ENCODE measurements around the gene ERCC4.

The ERCC4 gene

GRCh38 chr16:13915033-13915635 lies 4.8 kb upstream of the ERCC4 start:
- 0 out of 2 replicates have a peak overlapping the region, but pooled peaks have one; percentile 12 for H3K27ac ChIP-seq
- H3K27me3 ChIP-seq (ENCODE audit: insufficient read depth, low read depth), result no peaks in the 10 kb centered on the region
- H4K20me1 ChIP-seq (ENCODE audit: insufficient read depth), result no peaks in the 10 kb centered on the region
- H3K79me2 ChIP-seq (ENCODE audit: insufficient read depth, low read depth), result no peaks in the 10 kb centered on the region
- TF ChIP-seq CTCF (conservative IDR thresholded peaks at IDR 0.05; ENCODE audit: low read depth, low read length), result no peak
- H3K4me2 ChIP-seq, result peak overlapping the region; percentile 50; the same call in 1 of the 2 replicates
- peaks cover 89% of the 10 kb centered on the region for H3K4me1 ChIP-seq (ENCODE audit: low read depth, poor library complexity, severe bottlenecking)
- no peaks in the 10 kb centered on the region for H3K36me3 ChIP-seq (ENCODE audit: insufficient read depth)
- no peak overlapping the region for H2AFZ ChIP-seq (ENCODE audit: low read depth)
- no peak overlapping the region for H3K4me3 ChIP-seq (IDR thresholded peaks at IDR 0.05; ENCODE audit: insufficient read depth, low read depth, low read length)
- H3K9ac ChIP-seq, result no peak overlapping the region

- H3K36me3 ChIP-seq (ENCODE audit: insufficient read depth), result no peaks in the 10 kb centered on the region
- H4K20me1 ChIP-seq (ENCODE audit: insufficient read depth), result no peaks in the 10 kb centered on the region
- peak overlapping the region; percentile 68 for H2AFZ ChIP-seq (ENCODE audit: low read depth)
- no peak overlapping the region for H3K4me3 ChIP-seq (IDR thresholded peaks at IDR 0.05; ENCODE audit: insufficient read depth, low read depth, low read length)
- peaks cover 68% of the 10 kb centered on the region for H3K4me1 ChIP-seq (ENCODE audit: low read depth, poor library complexity, severe bottlenecking)
- H3K79me2 ChIP-seq (ENCODE audit: insufficient read depth, low read depth), result peaks cover 5% of the 10 kb centered on the region; the same call in 1 of the 2 replicates
- no peak for TF ChIP-seq CTCF (conservative IDR thresholded peaks at IDR 0.05; ENCODE audit: low read depth, low read length)
- 0 out of 2 replicates have a peak overlapping the region, but pooled peaks have one; percentile 11 for H3K27ac ChIP-seq
- H3K27me3 ChIP-seq (ENCODE audit: insufficient read depth, low read depth), result no peaks in the 10 kb centered on the region
- peak overlapping the region; percentile 40; the same call in 1 of the 2 replicates for H3K9ac ChIP-seq
- peak overlapping the region; percentile 49 for H3K4me2 ChIP-seq
Observed at GRCh38 chr16:13919330-13919682, 648 bp upstream of the ERCC4 start.

- Histone ChIP-seq H3K27me3 (ENCODE audit: insufficient read depth, low read depth) (no peaks in the 10 kb centered on the region), H3K79me2 (ENCODE audit: insufficient read depth, low read depth) (peaks cover 5% of the 10 kb centered on the region; the same call in 1 of the 2 replicates), H3K9ac (peak overlapping the region; percentile 83), H3K4me3 (IDR thresholded peaks at IDR 0.05; ENCODE audit: insufficient read depth, low read depth, low read length) (peak overlapping the region; percentile 51), H3K36me3 (ENCODE audit: insufficient read depth) (no peaks in the 10 kb centered on the region), H3K4me1 (ENCODE audit: low read depth, poor library complexity, severe bottlenecking) (peaks cover 58% of the 10 kb centered on the region), H2AFZ (ENCODE audit: low read depth) (peak overlapping the region; percentile 85), H3K27ac (peak overlapping the region; percentile 46), H3K4me2 (peak overlapping the region; percentile 82), H4K20me1 (ENCODE audit: insufficient read depth) (no peaks in the 10 kb centered on the region)
- TF ChIP-seq CTCF (conservative IDR thresholded peaks at IDR 0.05; ENCODE audit: low read depth, low read length), result no peak
Observed at GRCh38 chr16:13920510-13920818, 510 bp downstream of the ERCC4 start.

GRCh38 chr16:13921328-13921727 lies 1.4 kb downstream of the ERCC4 start:
- Histone ChIP-seq H3K9ac (no peak overlapping the region), H3K27ac (no peak overlapping the region), H4K20me1 (ENCODE audit: insufficient read depth) (no peaks in the 10 kb centered on the region), H3K4me3 (IDR thresholded peaks at IDR 0.05; ENCODE audit: insufficient read depth, low read depth, low read length) (no peak overlapping the region), H3K27me3 (ENCODE audit: insufficient read depth, low read depth) (no peaks in the 10 kb centered on the region), H2AFZ (ENCODE audit: low read depth) (no peak overlapping the region), H3K36me3 (ENCODE audit: insufficient read depth) (no peaks in the 10 kb centered on the region), H3K4me1 (ENCODE audit: low read depth, poor library complexity, severe bottlenecking) (peaks cover 52% of the 10 kb centered on the region), H3K4me2 (peak overlapping the region; percentile 82), H3K79me2 (ENCODE audit: insufficient read depth, low read depth) (peaks cover 5% of the 10 kb centered on the region; the same call in 1 of the 2 replicates)
- TF ChIP-seq CTCF (conservative IDR thresholded peaks at IDR 0.05; ENCODE audit: low read depth, low read length), result no peak
